HG02884 (cell line): ENCODE data around the gene ATOH8.

Experiments
- ATAC-seq: cut with Tn5 transposase; IDR thresholded peaks from one replicate; pipeline ENCODE4 v1.9.1; 2021; ENCODE audit warnings: mild to moderate bottlenecking, moderate library complexity; ENCODE audit not compliant: unreplicated experiment

Gene ATOH8

GRCh38 chr2:85754313-85755095, 713 bp downstream of the ATOH8 start:
- ATAC-seq: no peak

- ATAC-seq: no peak
Observed at GRCh38 chr2:85755122-85756027, 1.6 kb downstream of the ATOH8 start.

GRCh38 chr2:85756195-85756594, 2.4 kb downstream of the ATOH8 start:
- no peak for ATAC-seq

GRCh38 chr2:85756822-85757435, 3.1 kb downstream of the ATOH8 start:
- no peak for ATAC-seq

- no peak for ATAC-seq
Observed at GRCh38 chr2:85757860-85758259, 4.1 kb downstream of the ATOH8 start.

GRCh38 chr2:85758361-85759256, 4.8 kb downstream of the ATOH8 start:
- no peak for ATAC-seq

- no peak for ATAC-seq
Observed at GRCh38 chr2:85759257-85759613, 5.4 kb downstream of the ATOH8 start.

- no peak for ATAC-seq
Observed at GRCh38 chr2:85760371-85760770, 6.6 kb downstream of the ATOH8 start.

- no peak for ATAC-seq
Observed at GRCh38 chr2:85760872-85761271, 7.1 kb downstream of the ATOH8 start.

- no peak for ATAC-seq
Observed at GRCh38 chr2:85761512-85761944, 7.7 kb downstream of the ATOH8 start.

- no peak for ATAC-seq
Observed at GRCh38 chr2:85761946-85762345, 8.2 kb downstream of the ATOH8 start.

- no peak for ATAC-seq
Observed at GRCh38 chr2:85763132-85763531, 9.3 kb downstream of the ATOH8 start.

GRCh38 chr2:85763831-85764230, 10.0 kb downstream of the ATOH8 start:
- no peak for ATAC-seq

GRCh38 chr2:85765081-85765731, 11.4 kb downstream of the ATOH8 start:
- ATAC-seq: no peak

- ATAC-seq: no peak
Observed at GRCh38 chr2:85766229-85766628, 12.4 kb downstream of the ATOH8 start.

- no peak for ATAC-seq
Observed at GRCh38 chr2:85767803-85768665, 14.2 kb downstream of the ATOH8 start.

GRCh38 chr2:85768713-85769112, 14.9 kb downstream of the ATOH8 start:
- no peak for ATAC-seq

GRCh38 chr2:85769236-85769982, 15.6 kb downstream of the ATOH8 start:
- ATAC-seq: no peak
